GM21390 (cell line): ENCODE results near the gene OLA1.

Experiments
- ATAC-seq: cut with Tn5 transposase; IDR thresholded peaks from one replicate; pipeline ENCODE4 v1.9.1; 2021; ENCODE audit not compliant: unreplicated experiment

OLA1 gene

GRCh38 chr2:174224665-174225288 is 23.6 kb downstream of the OLA1 start:
- ATAC-seq: no peak

GRCh38 chr2:174224125-174224524 is 24.2 kb downstream of the OLA1 start:
- no peak for ATAC-seq

- no peak for ATAC-seq
These were observed 24.9 kb downstream of the OLA1 start for GRCh38 chr2:174223388-174223787.

- ATAC-seq: no peak
These were observed 26.2 kb downstream of the OLA1 start for GRCh38 chr2:174222154-174222553.

GRCh38 chr2:174219321-174219720 is 29.0 kb downstream of the OLA1 start:
- ATAC-seq: no peak

- ATAC-seq: no peak
These were observed 29.6 kb downstream of the OLA1 start for GRCh38 chr2:174218773-174219172.

GRCh38 chr2:174217869-174218268 is 30.5 kb downstream of the OLA1 start:
- no peak for ATAC-seq

- ATAC-seq: no peak
These were observed 36.4 kb downstream of the OLA1 start for GRCh38 chr2:174211954-174212353.

GRCh38 chr2:174210862-174211261 is 37.5 kb downstream of the OLA1 start:
- no peak for ATAC-seq

- no peak for ATAC-seq
These were observed 39.0 kb downstream of the OLA1 start for GRCh38 chr2:174209325-174209724.

GRCh38 chr2:174208026-174208425 is 40.3 kb downstream of the OLA1 start:
- no peak for ATAC-seq

- no peak for ATAC-seq
These were observed 42.8 kb downstream of the OLA1 start for GRCh38 chr2:174205562-174205961.

- no peak for ATAC-seq
These were observed 46.1 kb downstream of the OLA1 start for GRCh38 chr2:174202188-174202587.

GRCh38 chr2:174198846-174199564 is 49.3 kb downstream of the OLA1 start:
- ATAC-seq: no peak

- no peak for ATAC-seq
These were observed 53.1 kb downstream of the OLA1 start for GRCh38 chr2:174195253-174195652.

- ATAC-seq: no peak
These were observed 54.6 kb downstream of the OLA1 start for GRCh38 chr2:174193737-174194136.

GRCh38 chr2:174192664-174193063 is 55.7 kb downstream of the OLA1 start:
- no peak for ATAC-seq

GRCh38 chr2:174191342-174192074 is 56.8 kb downstream of the OLA1 start:
- ATAC-seq: no peak

- ATAC-seq: no peak
These were observed 63.4 kb downstream of the OLA1 start for GRCh38 chr2:174184915-174185314.

GRCh38 chr2:174184504-174184903 is 63.8 kb downstream of the OLA1 start:
- no peak for ATAC-seq

GRCh38 chr2:174183076-174183475 is 65.3 kb downstream of the OLA1 start:
- no peak for ATAC-seq

GRCh38 chr2:174181368-174181767 is 67.0 kb downstream of the OLA1 start:
- ATAC-seq: no peak
